ENCODE data around the gene SPOCK2.

The SPOCK2 gene

GRCh38 chr10:72090326-72090725 lies 2.0 kb upstream of the SPOCK2 start:
- no peak for DNase-seq

- no peak for DNase-seq
These were observed 1.3 kb upstream of the SPOCK2 start for GRCh38 chr10:72089618-72090017.

- peak in 18 of 56 donors; percentile 18 to 64 (median 40) for DNase-seq
These were observed 681 bp upstream of the SPOCK2 start for GRCh38 chr10:72088889-72089575.

GRCh38 chr10:72087392-72087968 lies 871 bp downstream of the SPOCK2 start:
- peak in 1 of 56 donors; percentile 23 for DNase-seq

- DNase-seq = peak in 1 of 56 donors; percentile 31
These were observed 1.6 kb downstream of the SPOCK2 start for GRCh38 chr10:72086466-72087391.

- DNase-seq = no peak
These were observed 2.4 kb downstream of the SPOCK2 start for GRCh38 chr10:72085864-72086465.

- no peak for DNase-seq
These were observed 3.2 kb downstream of the SPOCK2 start for GRCh38 chr10:72085166-72085565.

- no peak for DNase-seq
These were observed 4.4 kb downstream of the SPOCK2 start for GRCh38 chr10:72083790-72084459.

- DNase-seq = no peak
These were observed 5.2 kb downstream of the SPOCK2 start for GRCh38 chr10:72082856-72083789.

GRCh38 chr10:72081772-72082590 lies 6.4 kb downstream of the SPOCK2 start:
- no peak for DNase-seq

GRCh38 chr10:72081210-72081609 lies 7.1 kb downstream of the SPOCK2 start:
- no peak for DNase-seq

- DNase-seq = no peak
These were observed 8.0 kb downstream of the SPOCK2 start for GRCh38 chr10:72080042-72080975.

- peak in 40 of 56 donors; percentile 24 to 81 (median 51) for DNase-seq
These were observed 9.0 kb downstream of the SPOCK2 start for GRCh38 chr10:72079356-72079755.

GRCh38 chr10:72077275-72077990 lies 10.9 kb downstream of the SPOCK2 start:
- DNase-seq = no peak

- DNase-seq = no peak
These were observed 11.6 kb downstream of the SPOCK2 start for GRCh38 chr10:72076756-72077155.

- no peak for DNase-seq
These were observed 12.8 kb downstream of the SPOCK2 start for GRCh38 chr10:72075376-72076115.
